H1 (cell line): Measurements from ENCODE around the gene NAAA. TPM values are rescaled to one million over a fixed set of nuclear protein-coding genes. Genes with fewer than 3 reads are reported as not detected.

Experiments used
- CTCF ChIA-PET: fragments of 300-600 bp; sonication (Branson Sonifier 250); formaldehyde crosslinking; loops from one replicate; lab custom pipeline; 2021; ENCODE audit not compliant: partially characterized antibody; lab: Charles Lee
- POLR2A ChIA-PET: fragments of 300-600 bp; sonication (Branson Sonifier 250); formaldehyde crosslinking; loops from one replicate; lab custom pipeline; 2021; ENCODE audit warnings: inconsistent platforms; ENCODE audit not compliant: partially characterized antibody; lab: Charles Lee
- DNase-seq, 2 experiments: peaks; one replicate each; pipeline versions ENCODE4 v3.0.0 to v3.0.0-alpha.2; 2010 to 2022; ENCODE audit warnings: low spot score in 2 of 2, low read depth in 1 of 2, mixed read lengths in 1 of 2
- FAIRE-seq: peaks from 2 replicates; lab custom pipeline; 2011; peaks lifted over from hg19 to GRCh38; lab: Jason Lieb, UNC
- H2AFZ ChIP-seq: 2 replicates; pipeline ENCODE4 v1.8.1; 2012; ENCODE audit warnings: low read length, inconsistent platforms
- H2AK5ac ChIP-seq: 2 replicates; pipeline ENCODE4 v1.6.1; 2013; ENCODE audit warnings: low read depth, low read length
- H2BK120ac ChIP-seq: replicated peaks from 2 replicates; pipeline ENCODE3; 2013; ENCODE audit warnings: low read depth, low read length, inconsistent platforms
- H2BK12ac ChIP-seq: 2 replicates; pipeline ENCODE4 v1.6.1; 2013; ENCODE audit warnings: low read depth, low read length
- H2BK15ac ChIP-seq: 2 replicates; pipeline ENCODE4 v1.6.1; 2013; ENCODE audit warnings: low read length
- H2BK20ac ChIP-seq: 2 replicates; pipeline ENCODE4 v1.6.1; 2013; ENCODE audit warnings: low read length
- H2BK5ac ChIP-seq: 2 replicates; pipeline ENCODE4 v1.6.1; 2013; ENCODE audit warnings: low read depth, low read length
- H3K14ac ChIP-seq: 2 replicates; pipeline ENCODE4 v1.6.1; 2013; ENCODE audit warnings: inconsistent platforms; ENCODE audit not compliant: insufficient read length
- H3K18ac ChIP-seq: 2 replicates; pipeline ENCODE4 v1.6.1; 2013; ENCODE audit warnings: low read length; ENCODE audit errors: extremely low read depth
- H3K23ac ChIP-seq: 2 replicates; pipeline ENCODE4 v1.6.1; 2013; ENCODE audit warnings: inconsistent platforms; ENCODE audit not compliant: insufficient read length
- H3K23me2 ChIP-seq: 2 replicates; pipeline ENCODE4 v1.6.1; 2013; ENCODE audit warnings: low read depth, low read length
- H3K27ac ChIP-seq: 2 replicates; pipeline ENCODE4 v1.6.1; 2011; ENCODE audit warnings: low read depth, low read length, inconsistent platforms
- H3K27me3 ChIP-seq, 4 experiments: replicated peaks in 1 of 4; 1 replicate in 1 of 4; 2 replicates in 3 of 4; pipeline versions ENCODE4 v1.6.1 to v1.8.1; 2011 to 2013; ENCODE audit warnings: low read length in 3 of 4, mild to moderate bottlenecking in 3 of 4, inconsistent platforms in 2 of 4, mixed read lengths in 2 of 4, moderate library complexity in 1 of 4; ENCODE audit not compliant: control insufficient read depth in 3 of 4, insufficient read depth in 3 of 4; ENCODE audit errors: extremely low read depth in 1 of 4
- H3K36me3 ChIP-seq, 4 experiments: 2 replicates each; pipeline versions ENCODE4 v1.6.1 to v1.8.1; 2011 to 2013; ENCODE audit warnings: mild to moderate bottlenecking in 4 of 4, low read length in 3 of 4, moderate library complexity in 2 of 4, control low read depth in 1 of 4, inconsistent platforms in 1 of 4; ENCODE audit not compliant: insufficient read depth in 4 of 4, control insufficient read depth in 2 of 4
- H3K4ac ChIP-seq: replicated peaks from 2 replicates; pipeline ENCODE3; 2013; ENCODE audit warnings: low read length, low read depth, mixed read lengths, inconsistent platforms; ENCODE audit not compliant: insufficient read length
- H3K4me1 ChIP-seq, 4 experiments: replicated peaks in 1 of 4; 1 replicate in 1 of 4; 2 replicates in 3 of 4; pipeline versions ENCODE4 v1.6.1 to v1.8.1; 2011 to 2013; ENCODE audit warnings: low read length in 3 of 4, inconsistent platforms in 2 of 4, mixed read lengths in 1 of 4; ENCODE audit not compliant: insufficient read depth in 4 of 4, control insufficient read depth in 3 of 4
- H3K4me2 ChIP-seq, 2 experiments: 2 replicates each; pipeline versions ENCODE4 v1.6.1 to v1.8.1; 2011 to 2013; ENCODE audit warnings: low read depth in 2 of 2, low read length in 2 of 2, control low read depth in 1 of 2, inconsistent platforms in 1 of 2, mild to moderate bottlenecking in 1 of 2; ENCODE audit not compliant: insufficient read depth in 1 of 2
- H3K4me3 ChIP-seq, 4 experiments: fragments of 200-600, 300-600 bp in 1 of 4; sonication (generic), shearing (Covaris generic), sonication (Bioruptor Twin) in 1 of 4; 2 replicates each; pipeline versions ENCODE4 v1.5.1 to v1.8.1; 2011 to 2016; ENCODE audit warnings: low read length in 4 of 4, low read depth in 3 of 4, control low read depth in 2 of 4, inconsistent platforms in 2 of 4, mild to moderate bottlenecking in 2 of 4, mixed read lengths in 1 of 4, moderate library complexity in 1 of 4; ENCODE audit not compliant: insufficient read depth in 2 of 4; ENCODE audit errors: extremely low read depth in 1 of 4
- H3K56ac ChIP-seq: replicated peaks from 2 replicates; pipeline ENCODE3; 2013; ENCODE audit warnings: low read depth, mild to moderate bottlenecking, mixed read lengths, low read length, inconsistent platforms; ENCODE audit not compliant: insufficient read length
- H3K79me1 ChIP-seq: 2 replicates; pipeline ENCODE4 v1.6.1; 2013; ENCODE audit warnings: low read depth, low read length, control low read depth
- H3K79me2 ChIP-seq, 2 experiments: 2 replicates each; pipeline versions ENCODE4 v1.6.1 to v1.8.1; 2012 to 2013; ENCODE audit warnings: low read length in 2 of 2, mild to moderate bottlenecking in 2 of 2, inconsistent platforms in 1 of 2; ENCODE audit not compliant: insufficient read depth in 2 of 2, control insufficient read depth in 1 of 2
- H3K9ac ChIP-seq, 4 experiments: replicated peaks in 1 of 4; 1 replicate in 1 of 4; 2 replicates in 3 of 4; pipeline versions ENCODE4 v1.6.1 to v1.8.1; 2011 to 2013; ENCODE audit warnings: low read depth in 3 of 4, low read length in 3 of 4, control low read depth in 2 of 4, mild to moderate bottlenecking in 2 of 4, moderate library complexity in 2 of 4, inconsistent platforms in 1 of 4; ENCODE audit errors: extremely low read depth in 1 of 4
- H3K9me3 ChIP-seq, 2 experiments: 2 replicates each; pipeline versions ENCODE4 v1.6.1 to v1.8.1; 2012 to 2013; ENCODE audit warnings: mild to moderate bottlenecking in 2 of 2, moderate library complexity in 2 of 2, control low read depth in 1 of 2, inconsistent platforms in 1 of 2, low read depth in 1 of 2, low read length in 1 of 2, mixed read lengths in 1 of 2; ENCODE audit not compliant: insufficient read depth in 2 of 2
- H4K20me1 ChIP-seq, 2 experiments: replicated peaks in 1 of 2; 2 replicates each; pipeline versions ENCODE3 to v1.8.1; 2011 to 2013; ENCODE audit warnings: inconsistent platforms in 2 of 2, low read length in 2 of 2, mild to moderate bottlenecking in 1 of 2; ENCODE audit not compliant: insufficient read depth in 2 of 2, control insufficient read depth in 1 of 2
- H4K5ac ChIP-seq: 2 replicates; pipeline ENCODE4 v1.6.1; 2013; ENCODE audit warnings: low read length, low read depth, mixed read lengths, inconsistent platforms; ENCODE audit not compliant: insufficient read length
- H4K8ac ChIP-seq: 2 replicates; pipeline ENCODE4 v1.8.0; 2013; ENCODE audit warnings: mild to moderate bottlenecking, moderate library complexity, low read length, inconsistent platforms; ENCODE audit not compliant: insufficient read depth; ENCODE audit errors: extremely low read depth
- H4K91ac ChIP-seq: replicated peaks from 2 replicates; pipeline ENCODE3; 2013; ENCODE audit warnings: low read length, mixed read lengths, inconsistent platforms; ENCODE audit not compliant: insufficient read length
- CTBP2 ChIP-seq: IDR thresholded peaks from 2 replicates; pipeline ENCODE4 v1.7.0; 2011; ENCODE audit warnings: borderline replicate concordance, mild to moderate bottlenecking, moderate library complexity, mixed read lengths, low read length; ENCODE audit not compliant: insufficient read depth, insufficient read length
- EGR1 ChIP-seq: IDR thresholded peaks from 2 replicates; pipeline ENCODE4 v1.6.1; 2011; ENCODE audit warnings: low read depth, low read length, borderline replicate concordance
- HDAC6 ChIP-seq: IDR thresholded peaks from one replicate; pipeline ENCODE4 v1.7.1; 2012; ENCODE audit warnings: low read depth, mild to moderate bottlenecking, inconsistent platforms, low read length, moderate library complexity
- KDM5A ChIP-seq: fragments of 200-600 bp; IDR thresholded peaks from 2 replicates; pipeline ENCODE4 v1.7.1; 2012; ENCODE audit warnings: mild to moderate bottlenecking, low read length, inconsistent platforms, mixed read lengths
- MAX ChIP-seq: IDR thresholded peaks from 2 replicates; pipeline ENCODE4 v1.6.1; 2012; ENCODE audit warnings: inconsistent platforms
- NRF1 ChIP-seq: IDR thresholded peaks from 2 replicates; pipeline ENCODE4 v1.6.1; 2011; ENCODE audit warnings: mild to moderate bottlenecking, low read depth, low read length, improper control_type of control experiment
- SP1 ChIP-seq: IDR thresholded peaks from 2 replicates; pipeline ENCODE4 v1.6.1; 2011; ENCODE audit warnings: low read depth, low read length
- TCF12 ChIP-seq: IDR thresholded peaks from 2 replicates; pipeline ENCODE4 v1.6.1; 2011; ENCODE audit warnings: low read depth, mild to moderate bottlenecking, low read length
- YY1 ChIP-seq: IDR thresholded peaks from 2 replicates; pipeline ENCODE4 v1.6.1; 2011; ENCODE audit warnings: low read depth, mild to moderate bottlenecking, low read length
- WGBS, 2 experiments: shearing (Covaris generic) in 1 of 2; methylation state at CpG; one replicate each; pipeline versions ENCODE4 v1.1.6 to v1.1.7; 2013 to 2015; ENCODE audit warnings: low lambda C conversion rate in 2 of 2, mixed read lengths in 2 of 2, inconsistent platforms in 1 of 2, low coverage in 1 of 2, missing lambda C conversion rate in 1 of 2; ENCODE audit not compliant: insufficient replicate concordance in 2 of 2, insufficient coverage in 1 of 2, insufficient read length in 1 of 2; ENCODE audit errors: extremely low coverage in 1 of 2, missing lambda C conversion rate in 1 of 2; 5-methylcytosine and 5-hydroxymethylcytosine counted together
- polyA plus RNA-seq, 7 experiments: library from polyadenylated mRNA; depleted of rRNA in 3 of 7; stranded (reverse) in 5 of 7; unstranded in 2 of 7; fragments of >200 nt in 5 of 7; fragments of 200-250 nt in 2 of 7; gene quantifications; 1 replicate in 5 of 7; 2 replicates in 1 of 7; 4 replicates in 1 of 7; pipeline versions ENCODE4 v1.2.1 to v1.2.3, GENCODE V29; 2011 to 2013; ENCODE audit warnings: missing spikeins in 2 of 7, mixed read lengths in 2 of 7
- total RNA-seq: library from RNA; stranded (reverse); fragmentation: NEBNext Ultra II Directional; extraction: Animal tissue kit (Norgen Biotek cat#: 25700); gene quantifications from 2 replicates; pipeline ENCODE4 v1.2.1, GENCODE V29; 2021
- TF ChIP-seq, protein P1 (sequence below): IDR thresholded peaks from 2 replicates; pipeline ENCODE4 v1.6.1; 2011; ENCODE audit warnings: low read depth, mild to moderate bottlenecking, low read length; ENCODE audit not compliant: insufficient read depth

Gene NAAA
- total and polyA plus RNA-seq, 2 of the 8 experiments (the other 6 are each of a cell fraction or from before 2014, with no cell fraction given) = 9.4 to 12.5 TPM

GRCh38 chr4:75924309-75924827, 16.4 kb downstream of the NAAA start:
- Histone ChIP-seq H3K23ac (no peak overlapping the region), H2BK120ac (no peak overlapping the region), H3K4me2 (no peak overlapping the region), H3K14ac (no peak overlapping the region), H2BK5ac (no peak overlapping the region), H4K8ac (no peak overlapping the region), H3K9ac (no peak overlapping the region), H3K23me2 (no peaks in the 10 kb centered on the region), H3K18ac (no peak overlapping the region), H3K27me3 (no peaks in the 10 kb centered on the region), H2BK15ac (no peak overlapping the region), H3K9me3 (no peaks in the 10 kb centered on the region), H3K79me2 (no peaks in the 10 kb centered on the region), H4K20me1 (no peaks in the 10 kb centered on the region), H4K91ac (no peak overlapping the region), H2BK20ac (no peak overlapping the region), H3K36me3 (0 out of 8 replicates have a peak, but pooled peaks cover 0 to 4% (median 0%) of the 10 kb centered on the region in 4 experiments), H3K79me1 (no peaks in the 10 kb centered on the region; the same call in 1 of the 2 replicates), H3K4me1 (peaks cover 0 to 5% (median under 1%) of the 10 kb centered on the region in 4 experiments; a peak in 3 of 7 replicates), H3K27ac (no peak overlapping the region), H2BK12ac (no peak overlapping the region), H4K5ac (no peak overlapping the region), H2AK5ac (no peak overlapping the region), H3K4ac (no peak overlapping the region), H3K56ac (no peak overlapping the region), H3K4me3 (no peak overlapping the region), H2AFZ (no peak overlapping the region)
- CTCF ChIA-PET = interaction anchor here (0.7 to 2.7 kb wide), 8 partner anchors 9 to 32 kb away, joined by 3 to 19 read pairs (median 4); no protein-coding TSS in a partner anchor
- DNase-seq (no peak), FAIRE-seq (no peak)
- WGBS, 2 experiments = 93% methylated on average over 5 of the region's 5 CpGs; no CpG with 5 or more reads in 1 of the 2 experiments
- TF ChIP-seq YY1 = no peak
- no peak for TF ChIP-seq SP1
- TF ChIP-seq CTBP2 = no peak
- no peak for TF ChIP-seq TCF12
- no peak for TF ChIP-seq KDM5A
- TF ChIP-seq NRF1 = no peak
- TF ChIP-seq HDAC6 = no peak
- TF ChIP-seq, protein P1, sequence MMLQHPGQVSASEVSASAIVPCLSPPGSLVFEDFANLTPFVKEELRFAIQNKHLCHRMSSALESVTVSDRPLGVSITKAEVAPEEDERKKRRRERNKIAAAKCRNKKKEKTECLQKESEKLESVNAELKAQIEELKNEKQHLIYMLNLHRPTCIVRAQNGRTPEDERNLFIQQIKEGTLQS = no peak
- TF ChIP-seq EGR1 = no peak
- TF ChIP-seq MAX = no peak
- POLR2A ChIA-PET = interaction anchor here (1.1 to 2.4 kb wide), 4 partner anchors 9 to 17 kb away, joined by 3 to 12 read pairs (median 6); partner anchors contain the start of gene NAAA
